Neural cell (in vitro differentiated cells): ENCODE measurements around the gene ZC3H12D. TPM values are rescaled to one million over a fixed set of nuclear protein-coding genes. Genes with fewer than 3 reads are reported as not detected.

Experiments
- H2AFZ ChIP-seq: fragments of 200-600, 300-800 bp; sonication (generic), shearing (Covaris generic); 2 replicates; pipeline ENCODE4 v1.6.0; 2014; ENCODE audit warnings: low read depth, mild to moderate bottlenecking, antibody characterized with exemption, low read length, moderate library complexity
- H3F3A ChIP-seq: fragments of 200-600 bp; shearing (Covaris generic); 2 replicates; pipeline ENCODE4 v1.6.1; 2016; ENCODE audit warnings: mild to moderate bottlenecking, moderate library complexity, mixed read lengths, antibody characterized with exemption, low read length; ENCODE audit not compliant: insufficient read depth, poor library complexity, severe bottlenecking
- H3K27ac ChIP-seq: fragments of 200-600, 300-800 bp; sonication (generic), shearing (Covaris generic); 2 replicates; pipeline ENCODE4 v1.5.1; 2014; ENCODE audit warnings: mild to moderate bottlenecking, low read length, moderate library complexity
- H3K27me3 ChIP-seq: fragments of 300-800, 200-600 bp; sonication (generic), shearing (Covaris generic); 2 replicates; pipeline ENCODE4 v1.6.0; 2014; ENCODE audit warnings: mild to moderate bottlenecking, low read depth, low read length, moderate library complexity; ENCODE audit not compliant: insufficient read depth
- H3K36me3 ChIP-seq: fragments of 300-800, 200-600 bp; sonication (generic), shearing (Covaris generic); 2 replicates; pipeline ENCODE4 v1.5.1; 2014; ENCODE audit warnings: mild to moderate bottlenecking, antibody characterized with exemption, low read length, moderate library complexity; ENCODE audit not compliant: insufficient read depth
- H3K4me2 ChIP-seq: fragments of 300-800, 200-600 bp; sonication (generic), shearing (Covaris generic); 2 replicates; pipeline ENCODE4 v1.6.0; 2014; ENCODE audit warnings: mild to moderate bottlenecking, low read length
- H3K4me3 ChIP-seq: fragments of 300-800, 200-600 bp; sonication (generic), shearing (Covaris generic); 2 replicates; pipeline ENCODE4 v1.5.1; 2014; ENCODE audit warnings: mild to moderate bottlenecking, low read length, moderate library complexity
- H3K79me2 ChIP-seq: fragments of 200-600 bp; shearing (Covaris generic); replicated peaks from 2 replicates; pipeline ENCODE4 v1.6.0; 2014; ENCODE audit warnings: mild to moderate bottlenecking, low read length, moderate library complexity; ENCODE audit not compliant: insufficient read depth
- H3K9ac ChIP-seq: fragments of 300-800, 200-600 bp; sonication (generic), shearing (Covaris generic); 2 replicates; pipeline ENCODE4 v1.6.1; 2016; ENCODE audit warnings: mild to moderate bottlenecking, low read length, mixed read lengths
- H3K9me2 ChIP-seq: fragments of 200-600 bp; shearing (Covaris generic); 2 replicates; pipeline ENCODE4 v1.6.1; 2016; ENCODE audit warnings: mild to moderate bottlenecking, low read length, mixed read lengths; ENCODE audit not compliant: insufficient read depth
- H3K9me3 ChIP-seq: fragments of 200-600, 300-800 bp; sonication (generic), shearing (Covaris generic); 2 replicates; pipeline ENCODE4 v1.6.1; 2016; ENCODE audit warnings: mild to moderate bottlenecking, mixed run types, low read length, moderate library complexity, mixed read lengths
- H4K20me1 ChIP-seq: fragments of 200-600 bp; shearing (Covaris generic); 2 replicates; pipeline ENCODE4 v1.6.1; 2016; ENCODE audit warnings: mild to moderate bottlenecking, mixed run types; ENCODE audit not compliant: insufficient read depth
- CTCF ChIP-seq: fragments of 450-650 bp; IDR thresholded peaks from 2 replicates; pipeline ENCODE4 v1.5.1; 2014; ENCODE audit warnings: antibody characterized with exemption, mild to moderate bottlenecking, moderate library complexity; ENCODE audit not compliant: poor library complexity, severe bottlenecking
- EP300 ChIP-seq: fragments of 450-650 bp; conservative IDR thresholded peaks from 2 replicates; pipeline ENCODE4 v1.6.1; 2014; ENCODE audit warnings: antibody characterized with exemption, mild to moderate bottlenecking, moderate library complexity; ENCODE audit not compliant: poor library complexity, severe bottlenecking
- EZH2 ChIP-seq: fragments of 200-600, 300-800 bp; shearing (Covaris generic), sonication (generic); IDR thresholded peaks from 2 replicates; pipeline ENCODE4 v1.6.1; 2014; ENCODE audit warnings: antibody characterized with exemption, low read length, borderline replicate concordance, mild to moderate bottlenecking; ENCODE audit not compliant: insufficient read depth, poor library complexity, severe bottlenecking
- MXI1 ChIP-seq: fragments of 450-650 bp; conservative IDR thresholded peaks from 2 replicates; pipeline ENCODE4 v1.6.1; 2014; ENCODE audit warnings: antibody characterized with exemption, mild to moderate bottlenecking; ENCODE audit not compliant: poor library complexity, severe bottlenecking
- POLR2AphosphoS5 ChIP-seq: IDR thresholded peaks from 2 replicates; pipeline ENCODE4 v1.6.1; 2012
- RAD21 ChIP-seq: fragments of 450-650 bp; conservative IDR thresholded peaks from 2 replicates; pipeline ENCODE4 v1.6.1; 2014; ENCODE audit warnings: antibody characterized with exemption, mild to moderate bottlenecking, moderate library complexity
- REST ChIP-seq: IDR thresholded peaks from 2 replicates; pipeline ENCODE4 v1.6.1; 2012; ENCODE audit warnings: borderline replicate concordance
- SMC3 ChIP-seq: fragments of 450-650 bp; conservative IDR thresholded peaks from 2 replicates; pipeline ENCODE4 v1.6.1; 2014; ENCODE audit warnings: antibody characterized with exemption, mild to moderate bottlenecking, moderate library complexity; ENCODE audit not compliant: poor library complexity
- TAF1 ChIP-seq: IDR thresholded peaks from 2 replicates; pipeline ENCODE4 v1.6.1; 2012; ENCODE audit warnings: low read depth
- polyA plus RNA-seq: library from polyadenylated mRNA; depleted of rRNA; stranded (reverse); fragments of >200 nt; gene quantifications from 2 replicates; pipeline ENCODE4 v1.2.3, GENCODE V29; 2014

The ZC3H12D gene
- polyA plus RNA-seq, 1 donor from 2014 or later, result 1.0 TPM

GRCh38 chr6:149489967-149490366 lies 5.2 kb upstream of the ZC3H12D start:
- TF ChIP-seq RAD21, result no peak
- TF ChIP-seq CTCF, result no peak
- no peak for TF ChIP-seq POLR2AphosphoS5
- TF ChIP-seq EP300, result no peak
- no peak for TF ChIP-seq MXI1
- TF ChIP-seq REST, result no peak
- no peak for TF ChIP-seq SMC3
- no peak for TF ChIP-seq EZH2
- no peak for TF ChIP-seq TAF1
- no peak overlapping the region for H3K27ac ChIP-seq
- no peak overlapping the region for H3K4me2 ChIP-seq
- no peaks in the 10 kb centered on the region for H3F3A ChIP-seq
- H3K9ac ChIP-seq, result no peak overlapping the region
- no peaks in the 10 kb centered on the region for H3K36me3 ChIP-seq
- H4K20me1 ChIP-seq, result no peaks in the 10 kb centered on the region
- no peaks in the 10 kb centered on the region for H3K79me2 ChIP-seq
- H3K9me3 ChIP-seq, result no peaks in the 10 kb centered on the region
- H3K27me3 ChIP-seq, result no peaks in the 10 kb centered on the region
- no peaks in the 10 kb centered on the region for H3K9me2 ChIP-seq
- H3K4me3 ChIP-seq, result no peak overlapping the region
- no peak overlapping the region for H2AFZ ChIP-seq

GRCh38 chr6:149488815-149489214 lies 4.0 kb upstream of the ZC3H12D start:
- no peaks in the 10 kb centered on the region for H3K27me3 ChIP-seq
- no peak overlapping the region for H2AFZ ChIP-seq
- H3K4me2 ChIP-seq, result no peak overlapping the region
- no peaks in the 10 kb centered on the region for H4K20me1 ChIP-seq
- H3K79me2 ChIP-seq, result no peaks in the 10 kb centered on the region
- no peaks in the 10 kb centered on the region for H3K36me3 ChIP-seq
- H3K9ac ChIP-seq, result no peak overlapping the region
- H3K27ac ChIP-seq, result no peak overlapping the region
- no peaks in the 10 kb centered on the region for H3K9me2 ChIP-seq
- no peaks in the 10 kb centered on the region for H3F3A ChIP-seq
- no peak overlapping the region for H3K4me3 ChIP-seq
- no peaks in the 10 kb centered on the region for H3K9me3 ChIP-seq
- TF ChIP-seq EZH2 (no peak), POLR2AphosphoS5 (no peak), TAF1 (no peak), EP300 (no peak), MXI1 (no peak), CTCF (no peak), REST (no peak), RAD21 (no peak), SMC3 (no peak)
